Activated T-cell treated with anti-CD3 and anti-CD28 coated beads, Interleukin-2, amount 50 U/mL, for 24 hours (primary cell): Measurements from ENCODE around the gene PFAS.
"Not testable (repeated sequence)": the region's sequence is repeated elsewhere in the genome, so short reads cannot be mapped to it uniquely, and the experiment has no call there.

Source experiments
- DNase-seq: peaks from one replicate; pipeline ENCODE4 v3.0.0-alpha.2; 2020
- H3K27ac Mint-ChIP-seq: 2 replicates; pipeline ENCODE4 v1.8.0; 2020; ENCODE audit warnings: mild to moderate bottlenecking, mixed read lengths
- H3K27me3 Mint-ChIP-seq: 2 replicates; pipeline ENCODE4 v1.8.0; 2020; ENCODE audit warnings: mixed read lengths
- H3K36me3 Mint-ChIP-seq: 2 replicates; pipeline ENCODE4 v1.8.0; 2020; ENCODE audit warnings: low read depth, mixed read lengths
- H3K4me1 Mint-ChIP-seq: 2 replicates; pipeline ENCODE4 v1.8.0; 2020; ENCODE audit warnings: low read depth, mixed read lengths
- H3K4me3 Mint-ChIP-seq: 2 replicates; pipeline ENCODE4 v1.8.0; 2020; ENCODE audit warnings: mild to moderate bottlenecking, moderate library complexity, mixed read lengths
- H3K9me3 Mint-ChIP-seq: 2 replicates; pipeline ENCODE4 v1.8.0; 2020; ENCODE audit warnings: mixed read lengths

Gene PFAS

GRCh38 chr17:8249621-8250500, 772 bp downstream of the PFAS start:
- Mint-ChIP-seq H3K9me3 (no peaks in the 10 kb centered on the region), H3K27me3 (no peaks in the 10 kb centered on the region), H3K27ac (peak overlapping the region; percentile 100), H3K4me3 (peak overlapping the region; percentile 99), H3K36me3 (peaks cover 70% of the 10 kb centered on the region), H3K4me1 (peaks cover 32% of the 10 kb centered on the region)
- DNase-seq = no peak

- H3K4me1 Mint-ChIP-seq = peaks cover 20% of the 10 kb centered on the region
Observed at GRCh38 chr17:8251411-8251810, 2.3 kb downstream of the PFAS start.

GRCh38 chr17:8253801-8254200, 4.7 kb downstream of the PFAS start:
- Mint-ChIP-seq H3K4me3 (no peak overlapping the region), H3K36me3 (peaks cover 81% of the 10 kb centered on the region), H3K27ac (no peak overlapping the region), H3K27me3 (no peaks in the 10 kb centered on the region), H3K4me1 (peaks cover 11% of the 10 kb centered on the region), H3K9me3 (no peaks in the 10 kb centered on the region)
- no peak for DNase-seq

More at GRCh38 chr17:8251411-8251810, 2.3 kb downstream of the PFAS start:
- not testable (repeated sequence) for DNase-seq, H3K27me3 Mint-ChIP-seq, H3K9me3 Mint-ChIP-seq, H3K4me3 Mint-ChIP-seq, H3K27ac Mint-ChIP-seq
- peaks cover 71% of the 10 kb centered on the region for H3K36me3 Mint-ChIP-seq

GRCh38 chr17:8254881-8255280, 5.8 kb downstream of the PFAS start:
- Mint-ChIP-seq H3K27ac (no peak overlapping the region), H3K36me3 (peaks cover 74% of the 10 kb centered on the region)

GRCh38 chr17:8255499-8255898, 6.4 kb downstream of the PFAS start:
- no peak for DNase-seq
- Mint-ChIP-seq H3K27ac (peak overlapping the region; percentile 33), H3K4me1 (peaks cover 3% of the 10 kb centered on the region), H3K4me3 (no peak overlapping the region), H3K27me3 (no peaks in the 10 kb centered on the region), H3K36me3 (peaks cover 75% of the 10 kb centered on the region), H3K9me3 (no peaks in the 10 kb centered on the region)

More at GRCh38 chr17:8254881-8255280, 5.8 kb downstream of the PFAS start:
- Mint-ChIP-seq H3K27me3 (no peaks in the 10 kb centered on the region), H3K4me1 (peaks cover 9% of the 10 kb centered on the region), H3K4me3 (no peak overlapping the region), H3K9me3 (no peaks in the 10 kb centered on the region)
- no peak for DNase-seq

GRCh38 chr17:8256291-8256690, 7.2 kb downstream of the PFAS start:
- H3K36me3 Mint-ChIP-seq = peaks cover 80% of the 10 kb centered on the region
- H3K9me3 Mint-ChIP-seq = no peaks in the 10 kb centered on the region
- no peak overlapping the region for H3K4me3 Mint-ChIP-seq
- no peaks in the 10 kb centered on the region for H3K4me1 Mint-ChIP-seq
- H3K27me3 Mint-ChIP-seq = no peaks in the 10 kb centered on the region
- no peak overlapping the region for H3K27ac Mint-ChIP-seq
- DNase-seq = no peak

GRCh38 chr17:8256691-8257090, 7.6 kb downstream of the PFAS start:
- Mint-ChIP-seq H3K36me3 (peaks cover 84% of the 10 kb centered on the region), H3K27me3 (no peaks in the 10 kb centered on the region), H3K27ac (no peak overlapping the region), H3K9me3 (no peaks in the 10 kb centered on the region), H3K4me1 (no peaks in the 10 kb centered on the region), H3K4me3 (no peak overlapping the region)
- DNase-seq = no peak

- H3K36me3 Mint-ChIP-seq = peaks cover 90% of the 10 kb centered on the region
- no peak overlapping the region for H3K27ac Mint-ChIP-seq
- no peaks in the 10 kb centered on the region for H3K27me3 Mint-ChIP-seq
Observed at GRCh38 chr17:8257801-8258200, 8.7 kb downstream of the PFAS start.

GRCh38 chr17:8264320-8264719, 15.2 kb downstream of the PFAS start:
- H3K27me3 Mint-ChIP-seq = no peaks in the 10 kb centered on the region
- DNase-seq = no peak
- no peak overlapping the region for H3K27ac Mint-ChIP-seq
- H3K4me1 Mint-ChIP-seq = no peaks in the 10 kb centered on the region
- H3K9me3 Mint-ChIP-seq = no peaks in the 10 kb centered on the region
- no peak overlapping the region for H3K4me3 Mint-ChIP-seq
- peaks cover 90% of the 10 kb centered on the region for H3K36me3 Mint-ChIP-seq

More at GRCh38 chr17:8257801-8258200, 8.7 kb downstream of the PFAS start:
- H3K9me3 Mint-ChIP-seq = no peaks in the 10 kb centered on the region
- H3K4me1 Mint-ChIP-seq = no peaks in the 10 kb centered on the region
- no peak for DNase-seq
- H3K4me3 Mint-ChIP-seq = no peak overlapping the region

- no peaks in the 10 kb centered on the region for H3K4me1 Mint-ChIP-seq
- DNase-seq = no peak
- no peaks in the 10 kb centered on the region for H3K27me3 Mint-ChIP-seq
- H3K4me3 Mint-ChIP-seq = no peak overlapping the region
- H3K9me3 Mint-ChIP-seq = no peaks in the 10 kb centered on the region
- no peak overlapping the region for H3K27ac Mint-ChIP-seq
- peaks cover 93% of the 10 kb centered on the region for H3K36me3 Mint-ChIP-seq
Observed at GRCh38 chr17:8264836-8265542, 15.9 kb downstream of the PFAS start.

GRCh38 chr17:8266648-8267479, 17.8 kb downstream of the PFAS start:
- Mint-ChIP-seq H3K9me3 (no peaks in the 10 kb centered on the region), H3K27ac (peak overlapping the region; percentile 9), H3K36me3 (peaks cover 91% of the 10 kb centered on the region), H3K4me1 (no peaks in the 10 kb centered on the region), H3K27me3 (no peaks in the 10 kb centered on the region), H3K4me3 (no peak overlapping the region)
- no peak for DNase-seq

GRCh38 chr17:8267480-8268147, 18.5 kb downstream of the PFAS start:
- Mint-ChIP-seq H3K27ac (no peak overlapping the region), H3K27me3 (no peaks in the 10 kb centered on the region), H3K4me3 (no peak overlapping the region), H3K4me1 (no peaks in the 10 kb centered on the region), H3K36me3 (peaks cover 86% of the 10 kb centered on the region), H3K9me3 (no peaks in the 10 kb centered on the region)
- DNase-seq = no peak

GRCh38 chr17:8268550-8269298, 19.6 kb downstream of the PFAS start:
- H3K4me1 Mint-ChIP-seq = no peaks in the 10 kb centered on the region
- no peak for DNase-seq
- H3K9me3 Mint-ChIP-seq = no peaks in the 10 kb centered on the region
- no peak overlapping the region for H3K27ac Mint-ChIP-seq
- H3K4me3 Mint-ChIP-seq = no peak overlapping the region
- H3K36me3 Mint-ChIP-seq = peaks cover 79% of the 10 kb centered on the region
- H3K27me3 Mint-ChIP-seq = no peaks in the 10 kb centered on the region
